ENCODE measurements around the gene CACNA1H.

- TF ChIP-seq, protein P1, sequence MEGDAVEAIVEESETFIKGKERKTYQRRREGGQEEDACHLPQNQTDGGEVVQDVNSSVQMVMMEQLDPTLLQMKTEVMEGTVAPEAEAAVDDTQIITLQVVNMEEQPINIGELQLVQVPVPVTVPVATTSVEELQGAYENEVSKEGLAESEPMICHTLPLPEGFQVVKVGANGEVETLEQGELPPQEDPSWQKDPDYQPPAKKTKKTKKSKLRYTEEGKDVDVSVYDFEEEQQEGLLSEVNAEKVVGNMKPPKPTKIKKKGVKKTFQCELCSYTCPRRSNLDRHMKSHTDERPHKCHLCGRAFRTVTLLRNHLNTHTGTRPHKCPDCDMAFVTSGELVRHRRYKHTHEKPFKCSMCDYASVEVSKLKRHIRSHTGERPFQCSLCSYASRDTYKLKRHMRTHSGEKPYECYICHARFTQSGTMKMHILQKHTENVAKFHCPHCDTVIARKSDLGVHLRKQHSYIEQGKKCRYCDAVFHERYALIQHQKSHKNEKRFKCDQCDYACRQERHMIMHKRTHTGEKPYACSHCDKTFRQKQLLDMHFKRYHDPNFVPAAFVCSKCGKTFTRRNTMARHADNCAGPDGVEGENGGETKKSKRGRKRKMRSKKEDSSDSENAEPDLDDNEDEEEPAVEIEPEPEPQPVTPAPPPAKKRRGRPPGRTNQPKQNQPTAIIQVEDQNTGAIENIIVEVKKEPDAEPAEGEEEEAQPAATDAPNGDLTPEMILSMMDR (IDR thresholded peaks at IDR 0.05): no peak
- no peak for TF ChIP-seq ZFX (IDR thresholded peaks at IDR 0.05; ENCODE audit: borderline replicate concordance)
These were observed 112.3 kb downstream of the CACNA1H start for GRCh38 chr16:1265090-1265630.
